Measurements from ENCODE around the gene URM1.
"Not testable (repeated sequence)": the region's sequence is repeated elsewhere in the genome, so short reads cannot be mapped to it uniquely, and the experiment has no call there.

The URM1 gene

GRCh38 chr9:128409978-128410377 is 38.8 kb downstream of the URM1 start:
- H3K4me3 ChIP-seq (ENCODE audit: low read depth, low read length) = no peak overlapping the region
- TF ChIP-seq CTCF (IDR thresholded peaks at IDR 0.05; ENCODE audit: low read depth, low read length, missing control alignments) = peak; percentile 68

GRCh38 chr9:128411364-128412119 is 40.4 kb downstream of the URM1 start:
- Histone ChIP-seq H3K27me3 (replicated peaks) (peaks cover 5% of the 10 kb centered on the region), H3K4me3 (ENCODE audit: low read depth, low read length) (no peak overlapping the region), H3K36me3 (replicated peaks) (no peaks in the 10 kb centered on the region), H3K27ac (no peak overlapping the region)
- no peak for DNase-seq
- TF ChIP-seq CTCF (IDR thresholded peaks at IDR 0.05; ENCODE audit: low read depth, low read length, missing control alignments) = no peak
- in situ Hi-C loops (cut with HindIII; ENCODE audit: low pct_ligation_motif_present, low sequenced_read_pairs) = no loop called here

More at GRCh38 chr9:128409978-128410377, 38.8 kb downstream of the URM1 start:
- peak; percentile 54 for DNase-seq
- Histone ChIP-seq H3K27ac (no peak overlapping the region), H3K27me3 (replicated peaks) (peaks cover 5% of the 10 kb centered on the region), H3K36me3 (replicated peaks) (no peaks in the 10 kb centered on the region)
- in situ Hi-C loops (cut with HindIII; ENCODE audit: low pct_ligation_motif_present, low sequenced_read_pairs) = no loop called here

GRCh38 chr9:128412120-128412790 is 41.1 kb downstream of the URM1 start:
- no peak overlapping the region for H3K27ac ChIP-seq
- in situ Hi-C loops (cut with HindIII; ENCODE audit: low pct_ligation_motif_present, low sequenced_read_pairs) = no loop called here
- H3K36me3 ChIP-seq (replicated peaks) = no peaks in the 10 kb centered on the region
- DNase-seq = peak; percentile 43
- H3K27me3 ChIP-seq (replicated peaks) = peaks cover 5% of the 10 kb centered on the region
- peak; percentile 79 for TF ChIP-seq CTCF (IDR thresholded peaks at IDR 0.05; ENCODE audit: low read depth, low read length, missing control alignments)
- H3K4me3 ChIP-seq (ENCODE audit: low read depth, low read length) = no peak overlapping the region

- H3K27me3 ChIP-seq (replicated peaks); H3K27ac ChIP-seq; H3K4me3 ChIP-seq (ENCODE audit: low read depth, low read length); DNase-seq; H3K36me3 ChIP-seq (replicated peaks); in situ Hi-C loops (cut with HindIII; ENCODE audit: low pct_ligation_motif_present, low sequenced_read_pairs): not testable (repeated sequence)
These were observed 42.6 kb downstream of the URM1 start for GRCh38 chr9:128413728-128414127.

- no peak overlapping the region for H3K27ac ChIP-seq
- TF ChIP-seq CTCF (IDR thresholded peaks at IDR 0.05; ENCODE audit: low read depth, low read length, missing control alignments) = peak; percentile 51
- H3K4me3 ChIP-seq (ENCODE audit: low read depth, low read length) = no peak overlapping the region
- in situ Hi-C loops (cut with HindIII; ENCODE audit: low pct_ligation_motif_present, low sequenced_read_pairs) = no loop called here
- H3K36me3 ChIP-seq (replicated peaks) = no peaks in the 10 kb centered on the region
- peaks cover 5% of the 10 kb centered on the region for H3K27me3 ChIP-seq (replicated peaks)
- DNase-seq = no peak
These were observed 43.3 kb downstream of the URM1 start for GRCh38 chr9:128414461-128414860.

- peaks cover 5% of the 10 kb centered on the region for H3K27me3 ChIP-seq (replicated peaks)
- in situ Hi-C loops (cut with HindIII; ENCODE audit: low pct_ligation_motif_present, low sequenced_read_pairs) = no loop called here
- H3K36me3 ChIP-seq (replicated peaks) = no peaks in the 10 kb centered on the region
- TF ChIP-seq CTCF (IDR thresholded peaks at IDR 0.05; ENCODE audit: low read depth, low read length, missing control alignments) = no peak
- no peak overlapping the region for H3K4me3 ChIP-seq (ENCODE audit: low read depth, low read length)
- H3K27ac ChIP-seq = no peak overlapping the region
- DNase-seq = no peak
These were observed 44.1 kb downstream of the URM1 start for GRCh38 chr9:128415281-128415680.
